ENCODE results near the gene MCRIP1. TPM values are rescaled to one million over a fixed set of nuclear protein-coding genes. Genes with fewer than 3 reads are reported as not detected.
"Not testable (repeated sequence)": the region's sequence is repeated elsewhere in the genome, so short reads cannot be mapped to it uniquely, and the experiment has no call there.

MCRIP1 gene
- total RNA-seq, 1 experiment from 2014 or later = 58.3 TPM

DNA sequence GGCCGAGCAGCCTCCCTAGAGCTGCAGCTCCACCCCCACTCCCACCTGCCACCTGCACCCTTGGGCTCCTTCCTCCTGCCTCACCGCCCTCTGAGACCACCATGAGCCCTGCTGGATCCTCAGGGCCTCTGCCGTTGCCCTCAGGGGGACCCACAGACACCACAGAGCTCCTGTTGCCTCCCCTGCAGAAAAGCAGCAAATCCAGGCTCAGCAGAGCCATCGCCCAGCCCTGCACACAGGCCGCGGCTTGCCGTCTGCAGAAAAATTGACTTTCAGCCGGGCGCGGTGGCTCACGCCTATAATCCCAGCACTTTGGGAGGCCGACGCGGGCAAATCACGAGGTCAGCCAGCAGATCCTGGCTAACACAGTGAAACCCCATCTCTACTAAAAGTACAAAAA is 8.8 kb upstream of the MCRIP1 start:
- DNase-seq (ENCODE audit: low read depth) = no peak

DNA sequence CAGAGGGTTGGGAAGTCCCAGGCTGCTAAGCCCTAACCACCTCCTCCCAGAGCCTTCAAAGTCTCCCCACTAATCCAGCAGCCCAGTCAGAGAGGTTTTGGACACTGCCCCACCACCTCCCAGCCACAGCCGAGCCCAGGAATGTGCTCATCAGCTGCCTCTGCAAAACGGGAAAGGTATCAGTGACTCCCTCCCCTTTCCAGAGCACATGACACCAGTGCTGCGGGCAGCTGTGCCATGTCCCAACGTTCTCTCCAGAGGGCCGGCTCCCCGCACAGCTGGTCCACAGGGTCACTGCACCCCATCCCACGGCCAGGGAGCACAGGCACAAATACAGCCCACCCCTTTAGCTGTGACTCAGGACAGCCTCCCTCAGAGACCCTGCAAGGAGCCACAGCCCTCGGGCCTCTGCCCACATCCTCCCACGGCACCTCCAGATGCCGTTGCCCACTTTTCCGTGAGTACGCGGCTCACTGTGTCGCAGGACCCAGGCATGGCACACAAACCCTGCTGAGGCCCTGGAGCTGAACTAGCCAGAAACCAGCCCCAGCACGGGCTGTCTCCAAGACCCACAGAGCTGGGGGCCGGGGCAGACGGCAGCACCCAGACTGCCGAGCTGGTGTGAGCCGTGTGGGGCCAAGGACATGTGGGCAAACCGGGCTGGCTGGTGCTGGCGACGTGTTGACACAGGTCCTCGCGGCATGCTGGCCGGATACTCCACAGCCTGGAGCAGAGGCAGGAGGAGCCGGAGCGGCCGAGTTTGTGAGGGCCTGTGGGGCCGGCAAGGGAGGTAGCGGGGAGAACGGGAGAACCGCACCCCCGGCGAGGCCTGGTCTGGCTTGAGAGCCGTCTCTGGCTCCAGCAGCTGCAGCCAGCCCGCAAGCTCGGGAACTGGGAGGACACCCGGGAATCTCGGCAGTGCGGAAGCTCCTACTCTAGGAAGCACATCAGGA is 8.0 kb upstream of the MCRIP1 start:
- no peak for DNase-seq (ENCODE audit: low read depth)

DNA sequence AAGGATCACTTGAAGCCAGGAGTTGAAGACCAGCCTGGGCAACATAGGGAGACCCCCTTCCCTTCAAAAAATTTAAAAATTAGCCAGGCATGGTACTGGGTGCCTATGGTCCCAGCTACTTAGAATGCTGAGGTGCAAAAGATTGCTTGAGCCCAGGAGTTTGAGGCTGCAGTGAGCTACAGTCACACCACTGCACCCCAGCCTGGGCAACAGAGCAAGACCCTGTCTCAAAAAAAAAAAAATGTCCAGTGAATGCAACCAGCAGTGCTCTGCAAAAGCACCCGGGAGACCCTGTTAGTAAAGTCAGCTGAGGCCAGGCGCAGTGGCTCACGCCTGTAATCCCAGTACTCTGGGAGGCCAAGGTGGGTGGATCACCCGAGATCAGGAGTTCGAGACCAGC is 7.0 kb upstream of the MCRIP1 start:
- not testable (repeated sequence) for DNase-seq (ENCODE audit: low read depth)

DNA sequence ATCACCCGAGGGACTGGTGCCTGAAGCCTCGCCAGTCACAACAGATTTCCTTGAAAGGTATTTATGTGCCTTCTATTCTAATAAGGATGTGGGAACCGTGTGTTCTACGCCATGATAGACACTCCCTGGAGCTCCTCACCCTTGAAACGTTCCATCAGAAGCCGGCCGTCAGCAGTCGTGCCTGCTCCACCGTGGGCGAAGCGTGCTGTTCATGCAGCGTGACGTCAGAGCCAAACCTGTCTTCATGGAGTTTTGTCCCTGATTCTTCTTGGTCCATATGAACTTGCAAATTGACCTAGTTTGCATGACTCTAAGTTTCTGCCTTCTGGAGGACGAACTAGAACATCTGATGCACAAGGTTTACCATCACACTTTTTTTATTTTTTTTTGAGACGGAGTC is 6.2 kb upstream of the MCRIP1 start:
- DNase-seq (ENCODE audit: low read depth) = no peak

DNA sequence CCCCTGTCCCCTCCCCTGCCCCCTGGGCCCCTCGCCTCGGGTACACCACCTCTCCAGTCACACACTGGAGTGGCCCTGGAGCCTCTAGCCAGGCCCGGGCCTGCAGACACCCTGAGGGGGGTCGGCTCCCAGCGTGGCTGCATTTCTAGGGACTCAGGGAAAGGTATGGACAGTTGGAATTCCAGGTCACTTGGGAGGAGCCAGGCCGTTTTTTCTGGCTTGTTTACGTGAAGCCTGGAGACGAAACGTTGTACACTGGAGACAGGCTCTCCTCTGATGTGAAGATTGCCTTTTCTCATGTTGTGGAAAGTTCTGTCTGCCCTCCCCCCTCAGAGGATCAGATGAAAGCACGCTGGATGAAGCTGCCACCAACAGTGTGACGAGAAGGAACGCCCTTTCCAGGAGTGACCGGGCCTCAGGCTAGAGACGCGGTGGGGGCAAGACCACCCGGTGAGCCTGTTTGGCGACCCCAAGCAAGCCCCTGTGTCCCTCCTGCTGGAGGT is 5.7 kb upstream of the MCRIP1 start:
- no peak for DNase-seq (ENCODE audit: low read depth)

DNA sequence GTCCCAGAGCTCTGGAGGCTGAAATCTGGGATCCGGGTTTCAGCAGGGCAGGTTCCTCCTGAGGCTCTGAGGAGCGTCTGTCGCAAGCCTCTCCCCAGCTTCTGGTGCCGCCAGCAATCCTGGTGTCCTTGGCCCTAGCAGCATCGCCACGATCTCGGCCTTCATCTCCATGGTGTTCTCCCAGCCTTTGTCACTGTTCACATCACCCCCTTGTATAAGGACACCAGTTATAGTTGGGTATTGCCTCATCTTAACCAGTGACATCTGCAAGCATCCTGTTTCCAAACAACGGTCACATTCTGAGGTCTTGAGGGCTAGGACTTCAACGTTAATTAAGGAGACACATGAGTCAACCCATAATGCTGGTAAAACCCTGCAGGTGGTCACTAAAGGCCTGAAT is 4.5 kb upstream of the MCRIP1 start:
- DNase-seq (ENCODE audit: low read depth) = peak; percentile 46

DNA sequence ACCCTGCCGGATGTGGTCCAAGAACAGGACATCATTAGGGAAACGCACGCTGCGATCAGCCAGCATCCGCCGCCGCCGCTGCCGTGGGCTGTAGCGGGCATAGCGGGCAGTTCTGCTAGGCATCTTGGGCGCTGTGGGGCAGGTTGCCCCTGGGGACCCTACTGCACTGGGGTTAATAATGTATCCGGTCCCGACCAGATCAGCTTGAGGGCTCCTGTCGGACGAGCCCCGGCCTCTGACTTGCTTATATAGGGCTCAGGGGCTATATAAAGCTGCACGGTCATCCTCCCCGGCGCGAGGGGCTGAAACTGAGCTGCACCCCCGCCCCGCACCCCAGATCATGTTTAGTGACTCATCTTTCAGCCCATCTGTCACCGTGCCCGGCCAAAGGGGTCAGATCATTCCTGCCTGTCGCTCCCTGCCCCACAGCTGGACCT is 1.8 kb upstream of the MCRIP1 start, which contains the start of gene PPP1R27:
PPP1R27 (minus strand) TSS at position 220 of the 437 bp plus-strand sequence; CDS start at position 123, 97 bp downstream.
- no peak for DNase-seq (ENCODE audit: low read depth)

DNA sequence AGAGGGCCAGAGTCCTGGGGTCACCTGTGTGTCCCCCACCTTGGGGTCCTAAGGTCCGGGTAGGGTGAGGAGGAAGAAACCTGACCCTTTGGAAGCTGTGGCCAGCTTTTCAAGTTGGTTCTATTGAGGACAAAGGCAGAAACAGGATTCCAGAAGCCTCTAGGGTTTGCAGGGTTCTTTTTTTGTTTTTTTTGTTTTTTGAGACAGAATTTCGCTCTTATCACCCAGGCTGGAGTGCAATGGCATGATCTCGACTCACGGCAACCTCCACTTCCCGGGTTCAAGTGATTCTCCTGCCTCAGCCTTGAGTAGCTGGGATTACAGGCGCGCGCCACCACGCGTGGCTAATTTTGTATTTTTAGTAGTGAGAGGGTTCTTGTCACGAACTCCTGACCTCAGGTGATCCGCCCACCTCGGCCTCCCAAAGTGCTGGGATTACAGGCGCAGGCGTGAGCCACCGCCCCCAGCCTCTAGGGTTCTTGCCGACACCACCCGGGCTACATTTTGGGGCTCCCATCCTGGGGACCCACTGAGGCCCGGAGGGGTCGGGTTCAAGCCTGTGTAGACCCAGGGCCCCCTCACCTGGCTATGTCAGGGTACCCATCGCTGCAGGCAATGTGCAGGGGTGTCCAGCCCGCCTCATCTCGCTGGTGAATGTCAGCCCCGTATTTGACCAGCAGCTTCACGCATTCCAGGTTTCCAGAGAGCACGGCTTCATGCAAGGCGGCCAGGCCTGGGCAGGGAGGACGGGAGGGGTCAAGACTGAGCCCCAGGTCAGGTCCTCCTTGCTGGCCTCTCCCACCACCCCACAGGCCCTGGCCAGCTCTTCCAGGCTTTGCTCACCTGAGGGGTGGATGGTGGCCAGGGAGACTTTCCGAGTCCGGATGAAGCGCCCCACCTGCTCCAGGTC is 1.1 kb upstream of the MCRIP1 start:
- no peak for DNase-seq (ENCODE audit: low read depth)

DNA sequence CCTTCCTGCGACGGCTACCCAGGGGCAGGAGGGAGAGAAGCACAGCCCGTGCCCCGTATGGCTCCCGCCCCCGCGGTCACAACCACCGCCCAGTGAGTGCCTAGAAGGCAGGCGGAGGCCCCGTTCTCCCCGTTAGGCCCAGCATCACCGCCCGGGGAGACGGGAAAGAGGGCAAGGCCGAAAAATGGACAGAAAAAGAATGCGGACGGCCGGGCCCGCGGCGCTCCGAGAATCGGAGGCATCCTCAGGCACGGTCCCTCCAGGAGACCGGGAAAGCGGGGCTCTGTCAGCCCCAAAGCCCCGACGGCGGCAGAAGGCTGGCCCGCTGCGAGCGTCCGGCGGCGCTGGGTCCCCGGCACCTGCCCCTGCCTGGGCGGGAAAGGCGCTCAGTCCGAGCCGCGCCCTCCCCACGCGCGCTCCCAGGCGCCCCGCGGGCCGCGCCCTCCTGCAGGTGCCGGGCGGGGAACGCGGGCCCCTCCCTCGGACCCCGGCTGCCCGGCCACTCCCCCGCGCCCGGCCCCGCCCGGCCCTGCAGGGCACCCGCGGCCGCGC is 407 bp downstream of the MCRIP1 start:
- DNase-seq (ENCODE audit: low read depth) = no peak

DNA sequence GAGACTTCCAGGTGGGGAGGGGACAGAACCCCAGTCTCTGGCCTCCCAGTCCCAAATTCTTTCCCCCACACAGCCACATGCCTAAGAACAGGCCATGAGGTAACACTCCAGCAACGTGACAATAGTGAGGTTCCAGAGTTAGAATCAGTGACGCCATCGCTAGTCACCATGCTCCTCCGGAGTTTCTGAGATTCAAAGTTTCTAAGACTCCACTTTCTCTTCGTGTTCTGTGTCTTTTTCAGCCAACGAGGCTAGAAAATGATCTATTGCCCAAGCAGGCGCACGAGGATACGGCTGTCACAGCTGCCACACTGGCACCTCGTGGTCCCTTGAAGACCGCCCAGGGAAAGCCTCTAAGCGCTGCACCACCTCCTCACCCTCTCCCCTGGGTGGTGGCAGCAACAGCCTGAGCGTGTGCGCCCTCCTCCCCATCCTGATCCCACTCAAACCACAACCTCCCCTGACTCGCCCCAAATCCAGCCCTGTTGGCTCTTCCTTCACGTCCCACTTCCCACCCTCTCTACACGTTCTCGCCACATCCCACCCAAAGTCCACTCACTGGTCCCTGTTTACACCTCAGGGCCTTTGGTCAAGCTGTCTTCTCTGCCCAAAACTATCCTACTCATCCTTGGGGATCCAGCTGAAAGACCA is 1.0 kb downstream of the MCRIP1 start:
- DNase-seq (ENCODE audit: low read depth) = peak; percentile 19

DNA sequence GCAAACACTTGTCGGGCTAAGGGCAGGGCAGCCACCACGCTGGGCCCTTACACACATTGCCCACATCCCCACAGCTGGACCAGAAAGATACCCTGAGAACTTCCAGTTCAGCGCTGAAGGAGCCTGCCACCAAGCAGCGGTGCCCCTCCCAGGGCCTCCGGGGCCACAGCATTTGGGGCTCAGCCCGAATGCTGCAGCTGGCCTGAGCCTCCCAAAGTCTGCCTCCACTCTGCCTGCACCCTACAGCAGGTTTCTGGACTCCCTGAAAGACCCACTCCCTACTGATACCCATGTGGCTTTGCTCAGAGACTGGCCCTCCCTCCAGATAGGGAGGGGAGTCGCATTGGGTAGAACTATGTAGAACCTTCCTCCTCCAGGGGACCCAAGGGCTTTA is 1.5 kb downstream of the MCRIP1 start:
- no peak for DNase-seq (ENCODE audit: low read depth)

DNA sequence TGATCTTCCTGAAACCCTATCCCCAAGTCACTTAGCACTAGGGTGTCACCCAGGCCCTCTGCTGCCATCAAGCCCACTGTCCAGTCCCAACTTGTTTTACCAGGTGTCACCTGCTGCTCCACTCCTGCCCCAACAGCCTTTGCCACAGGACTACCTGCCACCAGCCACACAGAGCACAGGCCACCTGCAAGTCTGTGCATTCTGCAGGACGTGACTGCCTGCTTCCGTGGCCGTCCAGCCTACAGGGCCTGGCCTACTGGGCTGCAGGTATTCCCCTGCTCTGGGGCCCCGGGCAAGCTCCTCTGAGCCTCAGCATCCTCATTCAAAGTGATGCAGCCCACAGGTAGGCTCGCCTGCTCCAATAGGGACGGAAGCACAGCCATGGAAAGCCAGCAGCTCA is 3.2 kb downstream of the MCRIP1 start:
- DNase-seq (ENCODE audit: low read depth) = no peak

DNA sequence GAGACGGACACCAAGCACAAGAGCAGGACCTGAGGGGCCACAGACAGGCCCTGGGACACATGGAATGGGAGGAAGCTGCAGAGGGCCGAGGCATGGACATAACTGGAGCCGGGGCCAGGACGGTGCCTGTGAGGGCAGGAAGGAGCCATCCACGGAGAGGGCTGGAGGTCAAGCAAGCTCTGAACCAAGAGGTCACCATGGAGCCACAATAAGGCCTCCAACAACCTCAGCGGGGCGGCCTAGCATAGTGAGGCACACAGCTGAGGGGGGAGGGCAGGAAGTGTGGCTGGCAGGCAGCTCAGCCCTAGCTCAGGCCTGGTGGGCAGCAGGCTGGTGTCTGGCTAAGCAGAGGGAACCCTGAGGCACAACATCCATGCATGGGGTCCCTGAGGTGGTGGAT is 4.4 kb downstream of the MCRIP1 start:
- DNase-seq (ENCODE audit: low read depth) = no peak

DNA sequence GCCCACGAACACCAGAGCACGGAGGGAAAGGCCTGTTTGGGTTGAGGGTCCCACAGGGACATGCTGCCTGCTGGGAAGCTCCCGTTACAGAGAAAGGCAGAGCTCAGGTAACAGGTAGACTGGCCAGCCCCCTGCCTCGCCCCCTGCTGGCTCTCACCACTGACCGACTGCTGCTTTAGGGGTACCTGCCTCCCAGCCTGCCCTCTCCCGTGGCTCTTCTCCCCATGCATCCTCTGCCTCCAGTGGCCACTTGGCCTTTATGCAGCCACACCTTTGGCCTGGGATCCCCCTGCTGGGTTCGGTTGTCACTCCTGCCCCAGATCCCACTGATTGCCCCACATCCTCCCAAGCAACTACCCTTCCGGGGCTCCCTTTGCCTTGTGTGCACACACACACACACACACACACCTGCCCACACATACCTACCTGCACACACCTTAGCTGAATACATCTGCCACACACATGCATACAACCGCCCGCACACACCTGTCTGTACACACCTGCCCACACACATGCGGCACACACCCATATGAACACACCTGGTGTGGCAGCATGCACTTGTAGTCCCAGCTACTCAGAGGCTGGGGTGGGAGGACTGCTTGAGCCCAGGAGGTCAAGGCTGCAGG is 7.1 kb downstream of the MCRIP1 start:
- no peak for DNase-seq (ENCODE audit: low read depth)

DNA sequence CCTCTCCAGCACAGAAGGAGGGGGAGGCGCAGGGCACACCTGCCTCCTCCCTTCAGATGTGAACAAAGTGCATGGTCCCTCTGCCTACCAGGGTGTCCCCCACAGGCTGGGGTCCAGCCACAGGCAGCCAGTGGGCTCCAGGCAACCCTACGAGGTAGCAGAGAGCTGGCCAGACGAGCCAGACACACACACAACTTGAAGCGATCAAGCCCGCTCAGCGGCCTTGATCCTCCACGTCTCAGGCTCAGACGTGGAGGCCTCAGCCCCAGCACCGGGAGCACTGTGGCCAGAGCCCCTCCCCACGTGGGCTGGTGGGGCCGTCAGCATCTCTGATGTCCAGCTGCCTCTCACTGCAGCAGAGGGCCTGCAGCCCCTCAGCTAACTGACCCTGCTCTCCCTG is 8.5 kb downstream of the MCRIP1 start:
- DNase-seq (ENCODE audit: low read depth) = no peak

DNA sequence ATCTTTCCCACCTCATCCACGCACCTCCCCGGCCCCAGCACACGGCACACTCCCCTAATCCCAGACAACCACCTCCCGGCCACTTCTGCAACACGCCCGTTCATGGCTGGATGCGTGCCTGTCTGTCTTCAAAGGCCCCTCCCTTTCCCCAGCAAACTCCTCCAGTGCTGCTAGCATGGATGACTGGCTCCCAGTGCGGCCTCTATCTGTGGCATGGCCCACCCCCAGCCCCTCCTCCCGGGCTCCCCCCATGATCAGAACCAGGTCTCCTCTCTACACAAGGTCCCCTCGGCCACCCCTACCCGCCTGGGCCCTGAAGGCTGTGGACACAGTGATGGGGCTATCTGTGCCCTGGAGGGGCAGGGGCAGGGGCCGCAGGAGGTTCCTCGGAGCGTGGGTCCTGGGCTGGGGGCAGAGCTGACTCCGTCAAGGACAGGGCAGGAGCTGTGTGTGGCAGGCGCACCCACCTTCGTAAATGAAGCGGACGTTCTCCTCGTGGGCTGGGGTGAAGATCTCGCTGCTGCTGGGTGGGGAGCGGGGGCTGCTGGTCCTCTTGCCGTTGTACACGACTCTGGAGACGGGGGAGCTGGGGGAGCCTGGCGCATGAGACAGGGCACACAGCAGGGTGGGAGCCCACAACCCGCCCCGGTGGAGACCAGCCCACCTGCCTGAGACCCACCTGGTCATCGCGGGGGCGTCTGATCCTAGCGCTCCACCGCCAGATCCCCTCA is 9.1 kb downstream of the MCRIP1 start:
- DNase-seq (ENCODE audit: low read depth) = no peak

DNA sequence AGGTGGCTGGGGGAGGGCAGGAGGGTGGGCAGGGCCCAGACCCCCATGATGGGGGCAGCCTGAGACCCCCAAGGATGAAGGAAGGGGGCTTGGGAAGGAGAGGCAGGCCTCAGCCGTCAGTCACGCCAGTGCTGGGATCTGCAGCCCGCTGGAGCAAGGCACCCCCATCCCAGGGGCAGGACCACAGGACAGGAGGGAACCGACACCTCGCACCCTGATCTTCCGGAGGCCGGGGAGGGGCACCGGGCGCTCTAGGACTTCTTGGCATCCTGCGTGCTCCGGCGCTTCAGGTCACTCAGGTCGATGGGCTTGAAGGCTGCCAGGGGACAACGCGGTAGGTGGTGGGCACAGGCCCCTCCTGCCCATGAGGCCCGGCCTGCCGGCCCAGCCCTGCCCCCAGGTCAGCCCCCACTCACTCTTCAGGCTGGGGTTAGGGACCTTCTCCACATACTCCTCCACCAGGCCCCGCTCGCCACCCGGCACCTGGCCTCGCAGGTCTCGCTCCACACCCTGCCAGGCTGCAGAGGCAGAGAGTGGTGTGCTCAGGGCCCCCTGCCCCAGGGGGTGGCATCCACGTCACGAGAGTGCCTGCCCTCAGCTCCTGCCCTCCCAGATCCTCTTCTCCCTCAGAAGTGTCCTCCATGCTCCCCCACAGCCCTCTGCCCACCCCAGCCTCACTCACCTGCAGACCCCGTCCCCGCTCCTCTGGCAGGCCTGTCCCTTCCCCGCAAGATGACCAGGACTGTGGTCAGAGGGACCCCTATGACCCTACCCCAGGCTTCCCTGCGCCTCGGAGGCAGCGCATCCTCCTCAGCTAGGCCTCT is 9.9 kb downstream of the MCRIP1 start:
- DNase-seq (ENCODE audit: low read depth) = no peak

DNA sequence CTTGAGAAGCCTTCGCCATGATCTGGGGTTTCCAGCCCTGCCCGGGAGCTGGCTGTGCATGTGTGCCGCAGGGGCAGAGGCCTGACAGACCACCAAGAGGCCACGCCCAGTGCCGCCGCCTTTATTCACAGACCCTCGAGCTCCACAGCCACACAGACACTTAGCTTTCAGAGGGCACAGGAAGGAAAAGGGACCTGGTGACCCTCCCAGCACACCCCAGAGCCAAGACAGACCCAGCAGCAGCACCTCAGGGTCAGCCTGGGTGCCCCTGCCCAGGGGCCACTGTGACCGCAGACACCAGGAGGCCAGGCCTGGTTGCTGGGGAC is 10.8 kb downstream of the MCRIP1 start:
- DNase-seq (ENCODE audit: low read depth) = no peak

DNA sequence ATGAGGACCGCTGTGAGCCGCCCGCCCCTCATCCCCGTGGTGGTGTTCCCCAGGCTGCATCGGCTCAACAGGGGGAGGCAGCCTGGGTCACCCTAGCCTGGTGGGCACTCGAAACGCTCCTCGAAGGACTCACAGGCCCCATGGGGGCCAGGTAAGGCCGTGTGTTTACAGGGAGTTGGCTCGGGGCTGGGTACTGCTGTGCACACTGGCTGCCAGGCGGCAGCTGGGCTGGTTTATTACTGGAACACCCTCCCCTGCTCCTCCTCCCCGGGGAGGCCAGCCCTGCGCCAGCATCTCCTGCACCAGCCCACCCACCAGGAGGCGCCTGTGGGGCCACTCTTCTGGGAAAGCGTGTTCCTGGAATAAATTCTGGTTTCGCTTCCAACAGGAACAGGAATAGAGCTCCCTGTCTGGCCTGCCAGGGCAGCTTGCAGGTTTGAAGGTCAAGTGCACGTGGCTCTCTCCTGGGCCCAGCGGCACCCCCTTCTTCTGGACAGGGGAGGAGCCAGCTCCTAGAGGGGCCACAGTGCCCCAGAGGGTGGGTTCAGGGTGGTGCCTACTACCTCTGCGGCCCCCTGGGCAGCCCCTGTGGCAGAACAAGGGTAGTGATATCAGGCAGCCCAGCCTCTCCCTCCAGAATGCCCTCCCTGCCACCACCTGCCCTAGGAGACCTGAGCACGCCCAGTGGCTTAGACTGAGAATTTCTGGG is 11.3 kb downstream of the MCRIP1 start:
- DNase-seq (ENCODE audit: low read depth) = no peak
